Measurements from ENCODE around the gene STK32B. TPM values are rescaled to one million over a fixed set of nuclear protein-coding genes. Genes with fewer than 3 reads are reported as not detected.

Gene STK32B
- total and polyA plus RNA-seq, 2 donors (not counting 3 experiments of a cell fraction or from before 2014, with no cell fraction given): 5.6 to 7.8 TPM

DNA sequence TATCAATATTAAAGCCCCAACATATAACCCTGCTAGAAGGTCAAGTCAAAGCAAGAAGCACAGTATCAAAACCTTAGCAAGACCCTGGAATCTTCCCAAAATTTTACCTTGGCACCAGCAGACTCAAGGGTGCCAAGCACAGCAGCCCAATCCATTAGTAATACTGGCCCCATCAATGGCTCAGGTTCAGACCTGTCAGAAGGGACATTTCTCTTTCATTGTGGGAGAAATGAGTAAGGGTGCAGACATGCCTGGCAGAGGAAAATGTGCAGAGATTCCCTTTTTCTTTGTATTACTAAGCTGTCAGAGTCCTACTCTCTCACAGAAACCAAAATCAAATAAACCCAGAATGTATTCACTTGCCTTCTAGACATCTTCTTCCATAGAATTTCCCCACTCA is 453.2 kb downstream of the STK32B start:
- no peak overlapping the region for H3K4me3 ChIP-seq (replicated peaks in 1 of 3; ENCODE audit: insufficient read depth in 1 of 3, low read depth in 1 of 3, low read length in 3 of 3)
- intact Hi-C loops (cut with micrococcal nuclease): no loop called here
- H3K79me2 ChIP-seq (ENCODE audit: control insufficient read depth, insufficient read depth, low read length): no peaks in the 10 kb centered on the region
- no peaks in the 10 kb centered on the region for H3K4me1 ChIP-seq (ENCODE audit: control insufficient read depth, extremely low read depth, insufficient read depth, low read length)
- DNase-seq (ENCODE audit: low read depth, low spot score): no peak
- H3K9ac ChIP-seq (replicated peaks; ENCODE audit: extremely low read depth, insufficient read depth, low read length): no peak overlapping the region
- FAIRE-seq: no peak
- H3K27me3 ChIP-seq (ENCODE audit: control insufficient read depth in 2 of 2, insufficient read depth in 2 of 2, low read length in 2 of 2): no peaks in the 10 kb centered on the region
- ChIA-PET POLR2A (no interaction called here), CTCF (no interaction called here)
- no peak overlapping the region for H3K27ac ChIP-seq (ENCODE audit: insufficient read depth, low read depth, low read length)
- dilution Hi-C loops (cut with MboI; ENCODE audit: extremely low pct_ligation_motif_present, low sequenced_read_pairs): no loop called here
- no peaks in the 10 kb centered on the region for H4K20me1 ChIP-seq (replicated peaks; ENCODE audit: control insufficient read depth, extremely low read depth, insufficient read depth, low read length)
- H3K9me1 ChIP-seq (replicated peaks; ENCODE audit: control insufficient read depth, extremely low read depth, insufficient read depth, low read length): no peaks in the 10 kb centered on the region
- no peak for TF ChIP-seq EZH2 (IDR thresholded peaks at IDR 0.05; ENCODE audit: borderline replicate concordance, low read depth, low read length, severe bottlenecking)
- TF ChIP-seq MYC (IDR thresholded peaks at IDR 0.05; ENCODE audit: low read depth, low read length): no peak
- TF ChIP-seq, protein P1, sequence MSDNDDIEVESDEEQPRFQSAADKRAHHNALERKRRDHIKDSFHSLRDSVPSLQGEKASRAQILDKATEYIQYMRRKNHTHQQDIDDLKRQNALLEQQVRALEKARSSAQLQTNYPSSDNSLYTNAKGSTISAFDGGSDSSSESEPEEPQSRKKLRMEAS (IDR thresholded peaks at IDR 0.05; ENCODE audit: insufficient read depth, insufficient read length): no peak
- TF ChIP-seq JUN (IDR thresholded peaks at IDR 0.05; ENCODE audit: borderline replicate concordance, insufficient read depth, insufficient read length, low read depth): no peak
- H3K4me2 ChIP-seq (ENCODE audit: insufficient read depth, low read length): no peak overlapping the region
- no peak overlapping the region for H2AFZ ChIP-seq (ENCODE audit: low read depth, low read length)
- BruUV-seq (replicated peaks): no TSS peak
- no peaks in the 10 kb centered on the region for H3K36me3 ChIP-seq (ENCODE audit: control insufficient read depth in 2 of 2, extremely low read depth in 1 of 2, insufficient read depth in 2 of 2, low read length in 2 of 2)
- H3K9me3 ChIP-seq (replicated peaks; ENCODE audit: control insufficient read depth, insufficient read depth, low read length): no peaks in the 10 kb centered on the region

DNA sequence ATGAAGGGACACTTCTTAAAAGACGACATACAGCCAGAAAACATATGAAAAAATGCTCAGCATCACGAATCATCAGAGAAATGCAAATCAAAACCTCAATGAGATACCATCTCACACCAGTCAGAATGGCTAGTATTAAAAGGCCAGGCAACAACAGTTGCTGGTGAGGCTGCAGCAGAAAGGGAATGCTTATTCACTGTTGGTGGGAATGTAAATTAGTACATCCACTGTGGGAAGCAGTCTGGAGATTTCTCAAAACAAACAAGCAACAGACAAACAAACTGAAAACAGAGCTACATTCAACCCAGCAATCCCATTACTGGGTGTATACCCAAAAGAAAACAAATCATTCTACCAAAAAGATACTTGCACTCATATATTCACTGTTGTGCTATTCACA is 459.2 kb downstream of the STK32B start:
- Histone ChIP-seq H3K36me3 (ENCODE audit: control insufficient read depth in 2 of 2, extremely low read depth in 1 of 2, insufficient read depth in 2 of 2, low read length in 2 of 2) (no peaks in the 10 kb centered on the region), H2AFZ (ENCODE audit: low read depth, low read length) (no peak overlapping the region), H3K27ac (ENCODE audit: insufficient read depth, low read depth, low read length) (no peak overlapping the region), H3K4me1 (ENCODE audit: control insufficient read depth, extremely low read depth, insufficient read depth, low read length) (no peaks in the 10 kb centered on the region), H3K9me1 (replicated peaks; ENCODE audit: control insufficient read depth, extremely low read depth, insufficient read depth, low read length) (no peaks in the 10 kb centered on the region), H3K27me3 (ENCODE audit: control insufficient read depth in 2 of 2, insufficient read depth in 2 of 2, low read length in 2 of 2) (no peaks in the 10 kb centered on the region), H3K9ac (replicated peaks; ENCODE audit: extremely low read depth, insufficient read depth, low read length) (no peak overlapping the region), H4K20me1 (replicated peaks; ENCODE audit: control insufficient read depth, extremely low read depth, insufficient read depth, low read length) (no peaks in the 10 kb centered on the region), H3K4me3 (replicated peaks in 1 of 3; ENCODE audit: insufficient read depth in 1 of 3, low read depth in 1 of 3, low read length in 3 of 3) (no peak overlapping the region), H3K4me2 (ENCODE audit: insufficient read depth, low read length) (no peak overlapping the region), H3K9me3 (replicated peaks; ENCODE audit: control insufficient read depth, insufficient read depth, low read length) (no peaks in the 10 kb centered on the region), H3K79me2 (ENCODE audit: control insufficient read depth, insufficient read depth, low read length) (no peaks in the 10 kb centered on the region)
- TF ChIP-seq FOS (IDR thresholded peaks at IDR 0.05; ENCODE audit: borderline replicate concordance, insufficient read depth, low read length) (no peak), GATA2 (IDR thresholded peaks at IDR 0.05; ENCODE audit: insufficient read depth, insufficient read length, low read depth, low read length) (no peak), EZH2 (IDR thresholded peaks at IDR 0.05; ENCODE audit: borderline replicate concordance, low read depth, low read length, severe bottlenecking) (no peak), POLR2AphosphoS5 (IDR thresholded peaks at IDR 0.05; ENCODE audit: insufficient read depth, low read depth, low read length) (no peak), MYC (IDR thresholded peaks at IDR 0.05; ENCODE audit: low read depth, low read length) (no peak), JUN (IDR thresholded peaks at IDR 0.05; ENCODE audit: borderline replicate concordance, insufficient read depth, insufficient read length, low read depth) (no peak), POLR2A (IDR thresholded peaks at IDR 0.05; ENCODE audit: low read depth, low read length) (no peak)
- TF ChIP-seq, protein P2, sequence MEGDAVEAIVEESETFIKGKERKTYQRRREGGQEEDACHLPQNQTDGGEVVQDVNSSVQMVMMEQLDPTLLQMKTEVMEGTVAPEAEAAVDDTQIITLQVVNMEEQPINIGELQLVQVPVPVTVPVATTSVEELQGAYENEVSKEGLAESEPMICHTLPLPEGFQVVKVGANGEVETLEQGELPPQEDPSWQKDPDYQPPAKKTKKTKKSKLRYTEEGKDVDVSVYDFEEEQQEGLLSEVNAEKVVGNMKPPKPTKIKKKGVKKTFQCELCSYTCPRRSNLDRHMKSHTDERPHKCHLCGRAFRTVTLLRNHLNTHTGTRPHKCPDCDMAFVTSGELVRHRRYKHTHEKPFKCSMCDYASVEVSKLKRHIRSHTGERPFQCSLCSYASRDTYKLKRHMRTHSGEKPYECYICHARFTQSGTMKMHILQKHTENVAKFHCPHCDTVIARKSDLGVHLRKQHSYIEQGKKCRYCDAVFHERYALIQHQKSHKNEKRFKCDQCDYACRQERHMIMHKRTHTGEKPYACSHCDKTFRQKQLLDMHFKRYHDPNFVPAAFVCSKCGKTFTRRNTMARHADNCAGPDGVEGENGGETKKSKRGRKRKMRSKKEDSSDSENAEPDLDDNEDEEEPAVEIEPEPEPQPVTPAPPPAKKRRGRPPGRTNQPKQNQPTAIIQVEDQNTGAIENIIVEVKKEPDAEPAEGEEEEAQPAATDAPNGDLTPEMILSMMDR (IDR thresholded peaks at IDR 0.05; ENCODE audit: extremely low read depth in 1 of 2, insufficient read depth in 1 of 2, low read depth in 1 of 2, low read length in 2 of 2): no peak
- TF ChIP-seq, protein P1 (IDR thresholded peaks at IDR 0.05; ENCODE audit: insufficient read depth, insufficient read length): no peak
- dilution Hi-C loops (cut with MboI; ENCODE audit: extremely low pct_ligation_motif_present, low sequenced_read_pairs) (no loop called here), intact Hi-C loops (cut with micrococcal nuclease) (no loop called here)
- no TSS peak for BruUV-seq (replicated peaks)
- DNase-seq (ENCODE audit: low read depth, low spot score) (no peak), FAIRE-seq (no peak)
- ChIA-PET POLR2A (no interaction called here), CTCF (no interaction called here)

Measured in endothelial cell of umbilical vein (primary cell).